ENCODE data around the gene ZBTB22. TPM values are rescaled to one million over a fixed set of nuclear protein-coding genes. Genes with fewer than 3 reads are reported as not detected.
"Not testable (repeated sequence)": the region's sequence is repeated elsewhere in the genome, so short reads cannot be mapped to it uniquely, and the experiment has no call there.

Gene ZBTB22
- total RNA-seq, 2 experiments from 2014 or later = 11.0 to 12.1 TPM

DNA sequence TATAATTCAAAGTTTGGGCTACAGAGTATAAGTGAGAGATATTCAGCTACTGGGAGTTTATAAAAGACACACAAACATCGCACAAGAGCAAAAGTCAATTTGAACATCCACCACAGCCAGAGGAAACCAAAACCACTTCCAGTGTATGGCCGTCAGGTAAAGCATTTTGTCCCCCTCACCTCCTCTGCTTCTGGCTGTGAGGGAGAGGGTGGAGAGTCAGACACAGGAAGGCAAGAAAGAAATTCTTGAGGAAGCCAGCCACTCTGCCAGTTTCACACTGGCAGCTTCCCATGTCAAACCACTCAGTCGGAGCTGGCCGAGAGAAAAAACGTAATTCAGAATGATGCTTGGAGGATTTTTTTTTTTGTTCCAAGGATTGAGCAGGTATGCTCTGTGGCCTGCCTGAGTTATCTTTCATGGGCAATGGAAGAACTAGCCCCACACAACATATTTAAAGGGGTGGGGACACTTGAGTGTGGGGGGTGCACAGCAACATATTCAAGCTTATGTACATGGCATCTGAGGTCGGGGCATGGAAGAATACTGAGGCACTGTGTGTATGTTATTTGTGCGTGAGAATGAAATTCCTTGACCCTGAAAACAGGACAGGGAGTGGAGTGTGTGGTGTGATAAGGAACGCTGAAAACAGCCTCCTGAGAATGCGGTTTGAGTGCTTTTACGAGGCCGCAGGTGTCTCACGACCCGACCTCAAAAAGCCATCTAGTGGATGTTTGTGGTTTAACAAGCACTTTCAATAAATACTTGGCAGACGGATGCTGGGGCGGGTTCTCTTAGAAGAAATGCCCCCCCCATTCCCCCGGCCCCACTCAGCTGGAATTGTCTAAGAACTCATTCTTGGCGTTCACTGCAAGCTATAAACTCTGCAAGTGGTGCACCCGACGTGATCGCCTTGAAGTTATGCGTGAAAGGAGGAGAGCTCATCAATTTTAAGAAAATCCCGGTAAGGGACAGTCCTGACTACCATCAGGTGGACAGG, 27.5 kb upstream of the ZBTB22 start:
- Mint-ChIP-seq H3K9me3 (no peaks in the 10 kb centered on the region), H3K36me3 (no peaks in the 10 kb centered on the region), H3K27me3 (no peaks in the 10 kb centered on the region), H3K4me3 (peak overlapping the region; percentile 73), H3K4me1 (ENCODE audit: low read depth) (peaks cover 24% of the 10 kb centered on the region), H3K27ac (peak overlapping the region; percentile 85)
- ChIA-PET CTCF (interaction anchor here (0.6 to 3.1 kb wide), 21 partner anchors 9 to 1453 kb away, joined by 3 to 18 read pairs (median 3); partner anchors contain the start of genes B3GALT4, HSD17B8, RGL2 and TAPBP), POLR2A (interaction anchor here (1.0 to 1.2 kb wide), 3 partner anchors 47 to 110 kb away, joined by 3 to 4 read pairs (median 4); partner anchors contain the start of genes B3GALT4, KIFC1 and ZBTB9)
- DNase-seq = peak; percentile 75
- intact Hi-C loops (cut with micrococcal nuclease) = loop anchor here (1.0 to 5.0 kb wide), 3 partner anchors 33 to 73 kb away; partner anchors contain the start of genes KIFC1, RPS18 and TAPBP

GRCh38 chr6:33343953-33344611, 26.5 kb upstream of the ZBTB22 start:
- DNase-seq = peak; percentile 60
- H3K27ac Mint-ChIP-seq = peak overlapping the region; percentile 77
- H3K4me3 Mint-ChIP-seq = peak overlapping the region; percentile 48
- POLR2A ChIA-PET = interaction anchor here (1.0 to 1.2 kb wide), 4 partner anchors 23 to 110 kb away, joined by 3 to 4 read pairs (median 4); partner anchors contain the start of genes B3GALT4, KIFC1 and ZBTB9
- peaks cover 24% of the 10 kb centered on the region for H3K4me1 Mint-ChIP-seq (ENCODE audit: low read depth)
- intact Hi-C loops (cut with micrococcal nuclease) = loop anchor here (1.0 kb wide), 2 partner anchors 47 to 72 kb away; partner anchors contain the start of genes KIFC1 and RPS18
- no peaks in the 10 kb centered on the region for H3K36me3 Mint-ChIP-seq
- H3K9me3 Mint-ChIP-seq = no peaks in the 10 kb centered on the region
- H3K27me3 Mint-ChIP-seq = no peaks in the 10 kb centered on the region
- CTCF ChIA-PET = interaction anchor here (0.6 to 3.1 kb wide), 12 partner anchors 22 to 223 kb away, joined by 3 to 18 read pairs (median 4); partner anchors contain the start of genes B3GALT4, SYNGAP1, TAPBP and ZBTB22

GRCh38 chr6:33343606-33343952, 26.0 kb upstream of the ZBTB22 start:
- Mint-ChIP-seq H3K27ac (peak overlapping the region; percentile 77), H3K4me1 (ENCODE audit: low read depth) (peaks cover 24% of the 10 kb centered on the region), H3K4me3 (peak overlapping the region; percentile 48)
- ChIA-PET CTCF (interaction anchor here (0.9 to 3.1 kb wide), 7 partner anchors 23 to 223 kb away, joined by 3 to 18 read pairs (median 4); partner anchors contain the start of genes B3GALT4, SYNGAP1 and TAPBP), POLR2A (interaction anchor here (1.0 kb wide), 1 partner anchor 22 kb away, joined by 4 read pairs; no protein-coding TSS in a partner anchor)
- H3K9me3 Mint-ChIP-seq; DNase-seq; intact Hi-C loops (cut with micrococcal nuclease); H3K36me3 Mint-ChIP-seq; H3K27me3 Mint-ChIP-seq: not testable (repeated sequence)

- Mint-ChIP-seq H3K27me3 (no peaks in the 10 kb centered on the region), H3K9me3 (no peaks in the 10 kb centered on the region), H3K4me1 (ENCODE audit: low read depth) (peaks cover 10% of the 10 kb centered on the region), H3K4me3 (no peak overlapping the region), H3K27ac (no peak overlapping the region), H3K36me3 (no peaks in the 10 kb centered on the region)
- ChIA-PET CTCF (interaction anchor here (0.6 kb wide), 1 partner anchor 25 kb away, joined by 4 read pairs; no protein-coding TSS in a partner anchor), POLR2A (no interaction called here)
- intact Hi-C loops (cut with micrococcal nuclease) = no loop called here
- no peak for DNase-seq
These were observed 21.6 kb upstream of the ZBTB22 start for GRCh38 chr6:33339193-33339592.

- CTCF ChIA-PET = interaction anchor here (0.8 to 2.0 kb wide), 2 partner anchors 9 to 1141 kb away, joined by 3 to 8 read pairs; no protein-coding TSS in a partner anchor
- no peaks in the 10 kb centered on the region for H3K27me3 Mint-ChIP-seq
- H3K36me3 Mint-ChIP-seq = no peaks in the 10 kb centered on the region
- intact Hi-C loops (cut with micrococcal nuclease) = no loop called here
- H3K4me3 Mint-ChIP-seq = no peak overlapping the region
- POLR2A ChIA-PET = no interaction called here
- H3K27ac Mint-ChIP-seq = no peak overlapping the region
- no peaks in the 10 kb centered on the region for H3K9me3 Mint-ChIP-seq
- no peak for DNase-seq
- peaks cover 6% of the 10 kb centered on the region for H3K4me1 Mint-ChIP-seq (ENCODE audit: low read depth)
These were observed 19.0 kb upstream of the ZBTB22 start for GRCh38 chr6:33336495-33336894.

DNA sequence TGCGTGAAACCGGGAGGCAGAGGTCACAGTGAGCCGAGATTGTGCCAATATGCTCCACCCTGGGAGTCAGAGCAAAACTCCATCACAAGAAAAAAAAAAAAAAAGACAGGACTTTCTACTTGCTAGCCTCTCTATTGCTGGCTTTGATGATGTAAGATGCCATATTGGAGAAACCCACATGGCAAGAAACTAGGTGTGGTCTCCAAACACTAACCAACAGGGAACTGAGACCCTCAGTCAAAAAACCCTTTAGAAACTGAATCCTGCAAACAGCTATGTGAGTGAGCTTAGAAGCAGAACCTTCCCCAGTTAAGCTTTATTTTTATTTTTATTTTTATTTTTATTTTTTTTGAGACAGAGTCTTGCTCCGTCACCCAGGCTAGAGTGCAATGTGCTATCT, 18.4 kb upstream of the ZBTB22 start:
- CTCF ChIA-PET = interaction anchor here (0.8 to 2.0 kb wide), 2 partner anchors 9 to 1140 kb away, joined by 3 to 8 read pairs; no protein-coding TSS in a partner anchor
- POLR2A ChIA-PET = no interaction called here

DNA sequence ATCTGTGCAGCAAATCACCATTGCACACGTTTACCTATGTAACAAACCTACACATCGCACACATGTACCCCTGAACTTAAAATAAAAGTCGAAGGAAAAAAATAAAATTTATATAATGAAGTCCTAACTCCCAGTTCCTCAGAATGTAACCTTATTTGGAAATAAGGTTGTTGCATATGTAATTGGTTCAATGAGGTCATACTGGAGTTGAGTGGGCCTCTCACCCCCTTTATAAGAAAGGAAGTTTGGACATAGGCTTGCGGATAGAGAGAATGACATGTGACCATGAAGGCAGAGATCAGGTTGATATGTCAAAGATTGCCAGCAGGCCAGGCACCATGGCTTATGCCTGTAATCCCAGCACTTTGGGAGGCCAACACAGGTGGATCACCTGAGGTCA, 16.1 kb upstream of the ZBTB22 start:
- H3K4me3 Mint-ChIP-seq = no peak overlapping the region
- no peak overlapping the region for H3K27ac Mint-ChIP-seq
- DNase-seq = no peak
- H3K36me3 Mint-ChIP-seq = no peaks in the 10 kb centered on the region
- no peaks in the 10 kb centered on the region for H3K27me3 Mint-ChIP-seq
- peaks cover 6% of the 10 kb centered on the region for H3K4me1 Mint-ChIP-seq (ENCODE audit: low read depth)
- ChIA-PET CTCF (interaction anchor here (1.3 kb wide), 1 partner anchor 34 kb away, joined by 3 read pairs; no protein-coding TSS in a partner anchor), POLR2A (interaction anchor here (0.7 kb wide), 1 partner anchor 34 kb away, joined by 3 read pairs; no protein-coding TSS in a partner anchor)
- no peaks in the 10 kb centered on the region for H3K9me3 Mint-ChIP-seq
- intact Hi-C loops (cut with micrococcal nuclease) = no loop called here

More for the DNA sequence above, 18.4 kb upstream of the ZBTB22 start:
- Mint-ChIP-seq H3K9me3 (no peaks in the 10 kb centered on the region), H3K4me1 (ENCODE audit: low read depth) (peaks cover 6% of the 10 kb centered on the region), H3K27me3 (no peaks in the 10 kb centered on the region), H3K36me3 (no peaks in the 10 kb centered on the region), H3K27ac (no peak overlapping the region), H3K4me3 (no peak overlapping the region)
- intact Hi-C loops (cut with micrococcal nuclease) = no loop called here
- no peak for DNase-seq

DNA sequence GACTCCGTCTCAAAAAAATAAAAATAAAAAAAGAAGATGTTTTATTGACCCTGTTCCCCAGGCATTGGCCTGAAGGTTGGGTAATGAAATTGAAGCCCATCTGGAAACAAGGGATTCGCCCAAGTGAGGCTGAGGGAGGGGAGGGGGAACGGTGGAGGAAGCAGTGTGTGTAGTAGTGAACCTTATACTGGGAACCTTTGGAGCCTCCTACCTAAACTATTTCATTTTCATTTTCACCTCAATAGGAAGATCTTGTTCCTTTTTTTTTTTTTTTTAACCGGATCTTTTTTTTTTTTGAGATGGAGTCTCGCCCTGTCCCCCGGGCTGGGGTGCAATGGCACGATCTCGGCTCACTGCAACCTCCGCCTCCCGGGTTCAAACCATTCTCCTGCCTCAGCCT, 13.2 kb upstream of the ZBTB22 start:
- POLR2A ChIA-PET = no interaction called here
- DNase-seq = no peak
- Mint-ChIP-seq H3K36me3 (no peaks in the 10 kb centered on the region), H3K4me1 (ENCODE audit: low read depth) (peaks cover 6% of the 10 kb centered on the region), H3K4me3 (no peak overlapping the region), H3K27ac (no peak overlapping the region), H3K27me3 (no peaks in the 10 kb centered on the region), H3K9me3 (no peaks in the 10 kb centered on the region)
- intact Hi-C loops (cut with micrococcal nuclease) = no loop called here
- CTCF ChIA-PET = no interaction called here

DNA sequence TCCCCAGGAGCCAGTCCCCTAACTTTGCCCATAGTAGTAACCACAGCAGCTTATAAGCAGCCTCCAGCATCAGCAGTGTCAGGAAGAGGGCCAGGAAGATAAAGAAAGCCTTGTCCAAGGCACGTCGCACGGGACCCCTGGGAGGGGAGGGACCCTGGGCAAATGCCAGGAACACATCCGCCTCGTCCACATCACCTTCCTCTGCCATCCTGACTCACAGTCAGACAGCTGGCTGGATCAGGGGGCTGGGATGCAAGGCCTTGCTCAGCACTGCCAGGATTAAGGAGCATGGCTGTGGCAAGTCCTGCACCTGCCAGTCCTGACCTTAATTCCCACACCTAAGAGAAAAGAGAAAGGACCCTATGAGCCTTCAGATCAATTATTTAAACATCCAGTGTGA, 11.5 kb upstream of the ZBTB22 start:
- no peak overlapping the region for H3K4me3 Mint-ChIP-seq
- H3K4me1 Mint-ChIP-seq (ENCODE audit: low read depth) = peaks cover 8% of the 10 kb centered on the region
- no peaks in the 10 kb centered on the region for H3K27me3 Mint-ChIP-seq
- H3K36me3 Mint-ChIP-seq = no peaks in the 10 kb centered on the region
- no peak for DNase-seq
- H3K27ac Mint-ChIP-seq = no peak overlapping the region
- intact Hi-C loops (cut with micrococcal nuclease) = no loop called here
- ChIA-PET POLR2A (interaction anchor here (0.6 kb wide), 1 partner anchor 1803 kb away, joined by 3 read pairs; no protein-coding TSS in a partner anchor), CTCF (no interaction called here)
- H3K9me3 Mint-ChIP-seq = no peaks in the 10 kb centered on the region

- Mint-ChIP-seq H3K4me1 (ENCODE audit: low read depth) (peaks cover 41% of the 10 kb centered on the region), H3K36me3 (peaks cover 31% of the 10 kb centered on the region), H3K27me3 (no peaks in the 10 kb centered on the region), H3K9me3 (no peaks in the 10 kb centered on the region), H3K27ac (peak overlapping the region; percentile 98), H3K4me3 (peak overlapping the region; percentile 89)
- ChIA-PET POLR2A (interaction anchor here (0.9 to 1.1 kb wide), 4 partner anchors 18 to 246 kb away, joined by 3 to 5 read pairs (median 4); partner anchors contain the start of genes RGL2 and ZBTB9), CTCF (interaction anchor here (1.1 kb wide), 1 partner anchor 101 kb away, joined by 3 read pairs; no protein-coding TSS in a partner anchor)
- intact Hi-C loops (cut with micrococcal nuclease) = no loop called here
- no peak for DNase-seq
These were observed 6.6 kb upstream of the ZBTB22 start for GRCh38 chr6:33324125-33324524.

GRCh38 chr6:33323623-33323948, 6.0 kb upstream of the ZBTB22 start:
- no peaks in the 10 kb centered on the region for H3K9me3 Mint-ChIP-seq
- H3K36me3 Mint-ChIP-seq = peaks cover 37% of the 10 kb centered on the region
- H3K27me3 Mint-ChIP-seq = no peaks in the 10 kb centered on the region
- peaks cover 47% of the 10 kb centered on the region for H3K4me1 Mint-ChIP-seq (ENCODE audit: low read depth)
- peak overlapping the region; percentile 89 for H3K4me3 Mint-ChIP-seq
- intact Hi-C loops (cut with micrococcal nuclease) = loop anchor here (1.0 kb wide), 4 partner anchors 9 to 87 kb away; partner anchors contain the start of genes KIFC1, TAPBP and VPS52
- DNase-seq = no peak
- ChIA-PET CTCF (interaction anchor here (1.0 to 1.1 kb wide), 2 partner anchors 83 to 102 kb away, joined by 3 read pairs; no protein-coding TSS in a partner anchor), POLR2A (interaction anchor here (0.7 to 1.1 kb wide), 5 partner anchors 19 to 247 kb away, joined by 3 to 5 read pairs (median 4); partner anchors contain the start of genes RGL2 and ZBTB9)
- H3K27ac Mint-ChIP-seq = peak overlapping the region; percentile 98
